BE2C (cell line): ENCODE results near the gene SPON1.
"Not testable (repeated sequence)": the region's sequence is repeated elsewhere in the genome, so short reads cannot be mapped to it uniquely, and the experiment has no call there.

Experiments used
- DNase-seq: peaks from one replicate; pipeline ENCODE4 v3.0.0-alpha.2; 2020
- H3K27me3 ChIP-seq: fragments of 250-450 bp; sonication (Bioruptor Pico); 2 replicates; pipeline ENCODE4 v1.5.1; 2020; ENCODE audit warnings: mild to moderate bottlenecking
- H3K36me3 ChIP-seq: fragments of 250-450 bp; sonication (Bioruptor Pico); 2 replicates; pipeline ENCODE4 v1.5.1; 2020; ENCODE audit warnings: mild to moderate bottlenecking
- H3K4me1 ChIP-seq: fragments of 250-450 bp; sonication (Bioruptor Pico); 2 replicates; pipeline ENCODE4 v1.5.1; 2020
- H3K4me3 ChIP-seq: 2 replicates; pipeline ENCODE4 v1.5.1; 2011; ENCODE audit warnings: low read depth, low read length
- H3K9me3 ChIP-seq: fragments of 250-450 bp; sonication (Bioruptor Pico); 2 replicates; pipeline ENCODE4 v1.5.1; 2020
- CTCF ChIP-seq: IDR thresholded peaks from 2 replicates; pipeline ENCODE4 v1.5.1; 2012; ENCODE audit warnings: mild to moderate bottlenecking, low read depth, low read length

SPON1 gene

GRCh38 chr11:14079011-14079410, 116.5 kb downstream of the SPON1 start:
- TF ChIP-seq CTCF, result no peak
- Histone ChIP-seq H3K9me3 (no peaks in the 10 kb centered on the region), H3K4me3 (no peak overlapping the region), H3K4me1 (no peaks in the 10 kb centered on the region), H3K27me3 (no peaks in the 10 kb centered on the region), H3K36me3 (no peaks in the 10 kb centered on the region)
- DNase-seq, result no peak

- no peak for TF ChIP-seq CTCF
- no peak for DNase-seq
- H3K4me1 ChIP-seq, result no peaks in the 10 kb centered on the region
- H3K4me3 ChIP-seq, result no peak overlapping the region
- no peaks in the 10 kb centered on the region for H3K27me3 ChIP-seq
- H3K36me3 ChIP-seq, result no peaks in the 10 kb centered on the region
- no peaks in the 10 kb centered on the region for H3K9me3 ChIP-seq
Observed at GRCh38 chr11:14079797-14080196, 117.3 kb downstream of the SPON1 start.

- Histone ChIP-seq H3K27me3 (no peaks in the 10 kb centered on the region), H3K36me3 (no peaks in the 10 kb centered on the region), H3K4me1 (no peaks in the 10 kb centered on the region), H3K4me3 (no peak overlapping the region), H3K9me3 (no peaks in the 10 kb centered on the region)
- DNase-seq, result no peak
- TF ChIP-seq CTCF, result no peak
Observed at GRCh38 chr11:14081581-14082231, 119.2 kb downstream of the SPON1 start.

DNA sequence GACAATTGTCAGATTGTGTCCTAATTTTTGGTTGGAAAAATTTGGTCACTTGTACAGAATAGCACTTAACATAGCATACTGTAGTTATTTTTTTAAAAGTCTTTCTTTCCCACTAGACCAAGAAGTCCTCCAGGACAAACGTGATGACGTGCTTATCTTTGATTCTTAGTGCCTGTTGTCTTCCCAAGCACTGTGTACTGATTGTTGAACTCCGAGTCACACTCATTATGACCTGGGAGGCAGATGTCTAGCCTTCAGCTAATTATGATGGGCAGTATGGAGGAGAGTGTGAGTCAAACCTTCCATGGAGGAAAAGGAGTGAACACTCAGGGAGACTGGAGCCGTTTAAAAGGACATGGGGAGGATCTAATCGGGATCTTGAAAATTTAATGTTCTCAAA, 119.8 kb downstream of the SPON1 start:
- Histone ChIP-seq H3K27me3 (no peaks in the 10 kb centered on the region), H3K36me3 (no peaks in the 10 kb centered on the region), H3K4me1 (no peaks in the 10 kb centered on the region), H3K9me3 (no peaks in the 10 kb centered on the region), H3K4me3 (no peak overlapping the region)
- DNase-seq, result no peak
- TF ChIP-seq CTCF, result no peak

DNA sequence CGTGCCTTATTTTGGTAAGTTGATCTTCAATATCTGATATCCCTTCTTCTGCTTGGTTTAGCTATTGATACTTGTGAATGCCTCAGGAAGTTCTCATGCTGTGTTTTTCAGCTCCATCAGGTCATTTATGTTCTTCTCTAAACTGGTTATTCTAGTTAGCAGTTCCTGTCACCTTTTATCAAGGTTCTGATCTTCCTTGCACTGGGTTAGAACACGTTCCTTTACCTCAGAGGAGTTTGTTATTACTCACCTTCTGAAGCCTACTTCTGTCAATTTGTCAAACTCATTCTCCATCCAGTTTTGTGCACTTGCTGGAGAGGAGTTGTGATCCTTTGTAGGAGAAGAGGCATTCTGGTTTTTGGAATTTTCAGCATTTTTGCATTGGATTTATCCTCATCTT, 126.3 kb downstream of the SPON1 start:
- not testable (repeated sequence) for H3K36me3 ChIP-seq, DNase-seq

GRCh38 chr11:14089690-14090462, 127.4 kb downstream of the SPON1 start:
- Histone ChIP-seq H3K4me1 (no peaks in the 10 kb centered on the region), H3K9me3 (no peaks in the 10 kb centered on the region), H3K36me3 (no peaks in the 10 kb centered on the region), H3K4me3 (no peak overlapping the region), H3K27me3 (no peaks in the 10 kb centered on the region)
- DNase-seq, result no peak
- no peak for TF ChIP-seq CTCF

More for the DNA sequence above, 126.3 kb downstream of the SPON1 start:
- not testable (repeated sequence) for H3K27me3 ChIP-seq, H3K4me3 ChIP-seq, H3K9me3 ChIP-seq, H3K4me1 ChIP-seq

DNA sequence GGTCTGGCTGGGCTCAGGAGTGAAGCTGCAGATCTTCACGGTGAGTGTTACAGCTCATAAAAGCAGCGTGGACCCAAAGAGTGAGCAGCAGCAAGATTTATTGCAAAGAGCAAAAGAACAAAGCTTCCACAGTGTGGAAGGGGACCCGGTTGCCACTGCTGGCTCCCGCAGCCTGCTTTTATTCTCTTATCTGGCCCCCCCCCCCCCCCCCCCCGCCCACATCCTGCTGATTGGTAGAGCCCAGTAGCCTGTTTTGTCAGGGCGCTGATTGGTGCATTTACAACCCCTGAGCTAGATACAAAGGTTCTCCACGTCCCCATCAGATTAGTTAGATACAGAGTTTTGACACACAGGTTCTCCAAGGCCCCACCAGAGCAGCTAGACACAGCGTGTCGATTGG, 128.1 kb downstream of the SPON1 start:
- not testable (repeated sequence) for H3K4me3 ChIP-seq, DNase-seq, H3K27me3 ChIP-seq, H3K36me3 ChIP-seq, H3K4me1 ChIP-seq, H3K9me3 ChIP-seq
